Measurements from ENCODE around the gene CFAP206.
"Not testable (repeated sequence)": the region's sequence is repeated elsewhere in the genome, so short reads cannot be mapped to it uniquely, and the experiment has no call there.

Gene CFAP206

DNA sequence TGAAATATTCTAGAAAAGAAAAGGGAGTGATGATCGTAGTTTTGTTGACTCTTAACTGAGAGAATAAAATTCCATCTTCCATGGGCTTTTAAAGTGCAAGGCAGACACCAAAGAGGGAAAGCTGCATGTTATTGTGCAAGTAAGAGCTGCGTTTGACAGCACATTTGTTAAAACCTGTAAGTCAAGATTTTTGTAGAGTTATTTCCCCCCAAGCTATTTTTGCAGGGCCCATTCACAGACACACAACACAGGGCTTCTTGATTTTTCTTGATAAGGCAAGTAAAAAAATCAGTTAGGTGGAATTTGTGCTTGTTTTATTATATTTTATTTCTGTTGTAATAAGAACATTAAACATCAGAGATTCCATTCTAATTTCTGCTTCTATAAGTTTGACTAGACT, 13.8 kb downstream of the CFAP206 start:
- no peak for DNase-seq (ENCODE audit: low read depth in 2 of 2)

- no peak for DNase-seq (ENCODE audit: low read depth in 2 of 2)
Observed at GRCh38 chr6:87426789-87427188, 19.0 kb downstream of the CFAP206 start.

DNA sequence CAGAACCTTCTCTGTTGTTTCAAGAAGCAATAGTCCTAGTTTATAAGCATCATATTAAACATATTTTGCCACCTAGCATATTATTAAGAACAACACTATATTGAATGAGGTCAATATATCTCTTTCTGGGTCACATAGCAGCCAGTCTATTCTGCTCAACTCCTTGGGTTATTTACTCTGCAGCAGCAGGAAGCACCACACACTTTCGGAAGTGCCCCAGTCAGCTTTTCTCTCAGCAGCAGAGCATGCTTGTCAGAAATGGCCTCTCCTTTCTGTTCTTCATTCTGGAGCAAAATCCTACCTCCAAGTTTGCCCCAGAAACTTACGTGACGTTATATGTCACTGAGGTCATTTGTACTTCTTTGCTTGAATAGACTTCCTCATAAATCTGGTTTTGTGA, 22.7 kb downstream of the CFAP206 start:
- DNase-seq (ENCODE audit: low read depth in 2 of 2): no peak

GRCh38 chr6:87431263-87431662, 23.5 kb downstream of the CFAP206 start:
- DNase-seq (ENCODE audit: low read depth in 2 of 2): no peak

DNA sequence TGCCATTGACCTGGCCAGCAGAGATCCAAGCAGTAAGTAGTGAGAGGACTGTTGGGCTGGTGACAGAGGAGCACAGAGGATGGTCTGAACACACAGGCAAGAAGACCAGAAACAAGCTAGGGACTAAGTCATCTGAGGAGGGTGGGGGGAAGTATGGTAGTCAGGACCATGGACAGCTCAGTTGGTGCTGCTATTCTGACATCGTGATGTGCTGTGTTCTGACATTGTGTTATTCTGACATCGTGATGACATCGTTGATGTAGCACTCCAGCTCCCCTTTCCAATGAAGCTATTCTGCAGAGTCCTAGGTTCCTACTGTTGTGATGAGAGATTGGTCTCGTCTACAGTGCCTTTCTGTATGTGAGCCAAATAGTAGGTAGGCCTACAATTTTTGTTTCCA, 28.7 kb downstream of the CFAP206 start:
- DNase-seq (ENCODE audit: low read depth in 2 of 2): no peak

DNA sequence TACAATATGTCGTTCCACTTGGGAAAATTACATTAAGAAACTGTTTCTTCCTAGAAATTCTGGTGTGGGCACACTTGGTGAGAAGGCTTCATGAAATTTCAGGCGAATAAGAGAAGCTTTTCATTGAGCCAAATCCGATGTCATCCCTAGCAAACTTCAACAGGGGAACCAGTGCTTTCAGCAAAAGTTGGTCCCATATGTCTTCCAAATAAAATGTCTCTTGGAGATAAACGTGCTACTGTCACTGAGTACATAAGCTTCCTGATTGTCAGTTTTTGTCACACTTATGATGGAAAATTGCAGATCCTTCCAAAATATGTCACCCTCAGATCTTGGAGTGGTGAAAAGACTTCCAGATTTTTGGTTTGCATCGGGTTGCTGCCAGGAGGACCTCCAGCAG, 33.9 kb downstream of the CFAP206 start:
- DNase-seq (ENCODE audit: low read depth in 2 of 2): no peak

DNA sequence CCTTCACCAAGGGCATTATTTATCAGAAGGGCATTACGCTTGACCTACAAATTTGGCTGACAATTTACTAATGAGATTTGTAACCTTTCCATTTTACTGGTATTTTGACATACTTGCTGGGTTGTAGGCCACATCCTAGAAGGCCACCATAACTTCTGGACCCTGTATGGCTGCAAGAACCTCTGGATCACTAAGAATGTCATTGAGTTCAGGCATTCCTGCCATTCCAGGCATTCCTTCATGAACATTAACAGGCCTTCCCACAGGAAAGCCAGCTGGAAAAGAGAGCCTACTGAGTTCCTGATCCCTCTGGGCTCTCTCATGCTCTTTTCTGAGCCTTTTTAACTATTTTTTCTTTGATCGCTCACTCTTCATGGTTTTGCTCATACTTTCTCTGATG, 36.6 kb downstream of the CFAP206 start:
- DNase-seq (ENCODE audit: low read depth in 2 of 2): no peak

- DNase-seq (ENCODE audit: low read depth in 2 of 2): no peak
Observed at GRCh38 chr6:87465051-87465450, 57.3 kb downstream of the CFAP206 start.

- DNase-seq (ENCODE audit: low read depth in 2 of 2): peak; percentile 78 to 81
Observed at GRCh38 chr6:87472525-87473418, 65.0 kb downstream of the CFAP206 start, which contains the start of gene SLC35A1. SLC35A1 (plus strand) TSS chr6:87472974; CDS start chr6:87473004, 30 bp downstream.

GRCh38 chr6:87473419-87473903, 65.7 kb downstream of the CFAP206 start:
- DNase-seq (ENCODE audit: low read depth in 2 of 2): peak in 1 of 2 donors; percentile 36

DNA sequence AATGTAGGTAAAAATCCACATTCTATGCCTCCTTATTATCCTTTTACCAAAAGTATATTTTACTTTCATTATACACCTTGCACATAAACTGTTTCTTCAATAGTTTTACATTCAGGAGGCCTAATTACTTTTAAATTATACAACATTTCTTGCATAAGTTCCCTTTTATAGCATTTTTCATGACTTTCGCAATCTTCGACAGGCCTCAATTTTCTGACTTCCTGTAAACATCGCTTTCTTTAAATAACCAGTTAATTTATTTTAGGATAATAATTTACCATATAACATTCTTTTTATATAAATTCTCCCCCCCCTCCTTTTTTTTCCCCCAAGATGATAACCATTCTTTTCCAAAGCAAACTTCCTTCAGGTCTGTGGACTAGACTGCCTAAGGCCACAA, 74.2 kb downstream of the CFAP206 start:
- no peak for DNase-seq (ENCODE audit: low read depth in 2 of 2)

- DNase-seq (ENCODE audit: low read depth in 2 of 2): no peak
Observed at GRCh38 chr6:87482366-87482765, 74.6 kb downstream of the CFAP206 start.

- DNase-seq (ENCODE audit: low read depth in 2 of 2): no peak
Observed at GRCh38 chr6:87483929-87484328, 76.2 kb downstream of the CFAP206 start.

DNA sequence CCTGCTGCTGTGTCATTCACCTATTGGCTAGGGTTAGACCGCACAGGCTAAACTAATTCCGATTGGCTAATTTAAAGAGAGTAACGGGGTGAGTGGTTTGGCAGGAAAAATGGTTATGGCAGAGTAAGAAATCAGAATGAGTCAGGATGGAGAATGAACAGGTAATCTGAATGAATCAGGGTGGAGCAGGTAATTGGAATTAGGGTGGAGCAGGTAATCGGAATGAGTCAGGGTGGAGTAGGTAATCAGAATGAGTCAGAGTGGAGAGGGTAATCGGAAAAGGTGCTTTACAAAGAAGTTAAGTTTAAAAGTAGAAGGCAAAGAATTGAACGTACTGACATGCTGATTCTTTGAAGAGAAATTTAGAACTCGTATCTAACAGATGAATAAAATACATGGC, 76.7 kb downstream of the CFAP206 start:
- no peak for DNase-seq (ENCODE audit: low read depth in 2 of 2)

DNA sequence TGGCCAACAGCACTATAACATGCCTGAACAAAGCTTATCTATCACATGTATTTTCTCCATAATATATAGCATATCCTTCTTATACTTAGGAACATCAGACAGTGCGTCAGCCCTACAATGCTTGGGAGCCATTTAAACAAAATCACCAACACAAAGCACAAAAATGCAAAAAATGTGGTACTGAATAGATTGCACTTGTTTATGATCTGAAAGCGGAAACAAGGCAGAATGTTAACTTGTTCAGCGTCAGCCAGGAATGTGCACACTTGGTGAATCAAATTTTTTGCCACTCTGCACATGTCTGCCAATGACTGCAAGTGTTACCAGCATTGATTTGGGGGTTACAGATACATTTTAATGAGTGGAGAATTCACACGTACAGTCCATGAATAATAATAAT, 79.8 kb downstream of the CFAP206 start:
- DNase-seq (ENCODE audit: low read depth in 2 of 2): no peak

- DNase-seq (ENCODE audit: low read depth in 2 of 2): not testable (repeated sequence)
Observed at GRCh38 chr6:87489326-87489725, 81.6 kb downstream of the CFAP206 start.

DNA sequence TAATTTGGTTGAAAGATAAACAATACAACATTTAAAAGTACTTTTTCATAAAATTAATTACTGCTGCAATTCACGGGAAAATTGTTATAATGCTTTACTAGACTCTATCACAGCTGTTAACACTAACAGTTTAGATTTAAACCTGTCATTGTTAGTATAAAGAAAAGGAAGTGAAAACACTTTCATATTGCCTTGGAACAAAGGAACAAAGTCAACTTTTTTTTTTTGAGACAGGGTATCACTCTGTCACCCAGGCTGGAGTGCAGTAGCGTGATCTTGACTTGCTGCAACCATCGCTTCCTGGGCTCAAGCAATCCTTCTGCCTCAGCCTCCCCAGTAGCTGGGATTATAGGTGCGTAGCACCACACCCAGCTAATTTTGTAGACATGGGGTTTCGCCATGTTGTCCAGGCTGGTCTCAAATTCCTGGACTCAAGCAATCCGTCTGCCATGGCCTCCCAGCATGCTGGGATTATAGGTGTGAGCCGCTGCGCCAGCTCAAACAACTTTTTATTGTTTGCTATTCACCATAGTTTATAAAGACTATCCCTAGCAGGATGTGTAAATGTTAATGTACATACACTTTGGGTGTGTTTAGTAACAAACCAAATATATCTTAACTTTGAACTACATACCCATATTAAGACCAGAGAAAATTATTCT, 87.1 kb downstream of the CFAP206 start:
- DNase-seq (ENCODE audit: low read depth in 2 of 2): no peak

- DNase-seq (ENCODE audit: low read depth in 2 of 2): no peak
Observed at GRCh38 chr6:87498048-87498447, 90.3 kb downstream of the CFAP206 start.

- no peak for DNase-seq (ENCODE audit: low read depth in 2 of 2)
Observed at GRCh38 chr6:87501809-87502572, 94.2 kb downstream of the CFAP206 start.

- DNase-seq (ENCODE audit: low read depth in 2 of 2): no peak
Observed at GRCh38 chr6:87504441-87504840, 96.7 kb downstream of the CFAP206 start.

All from stimulated activated CD8-positive, alpha-beta memory T cell treated with anti-CD3 and anti-CD28 coated beads, Interleukin-15, amount 100 ng/mL, for 48 hours (primary cell).